ENCODE data around the gene PEX26. TPM values are rescaled to one million over a fixed set of nuclear protein-coding genes. Genes with fewer than 3 reads are reported as not detected.

PEX26 gene
- total RNA-seq, 1 donor from 2014 or later = 24.7 TPM

Other genes starting within 250 kb of the PEX26 start
- gene MICAL3, start 53.4 kb upstream of the PEX26 start, total RNA-seq = 19.0 and 32.0 TPM in 2 replicates
- 7.3 and 12.9 TPM in 2 replicates for gene TUBA8, start 32.8 kb downstream of the PEX26 start, total RNA-seq
- gene USP18, start 72.2 kb downstream of the PEX26 start, total RNA-seq = 37.1 and 64.4 TPM in 2 replicates